Adrenal gland (tissue), 5 donors: Measurements from ENCODE around the gene GDAP1L1.

Experiments
- CTCF ChIP-seq, 6 experiments: fragments of 450-650 bp in 4 of 6; fragments of 200-600 bp in 2 of 6; sonication (generic) in 1 of 6; IDR thresholded peaks; 1 replicate in 5 of 6; 2 replicates in 1 of 6; pipeline versions ENCODE4 v1.5.1 to v1.8.0; 2016 to 2021; ENCODE audit warnings: antibody characterized with exemption in 6 of 6, mild to moderate bottlenecking in 2 of 6, moderate library complexity in 1 of 6
- POLR2A ChIP-seq, 2 donors: fragments of 450-650 bp; IDR thresholded peaks; one replicate each; pipeline ENCODE4 v1.6.1; 2017; ENCODE audit warnings: antibody characterized with exemption in 2 of 2, mild to moderate bottlenecking in 2 of 2, moderate library complexity in 1 of 2
- donor health status: DM: no; HTN: no; CAD: no.

- TF ChIP-seq CTCF (IDR thresholded peaks at IDR 0.05): peak in 3 of 6 experiments; percentile 14 to 31 (median 30)
- no peak for TF ChIP-seq POLR2A (IDR thresholded peaks at IDR 0.05)
Observed at GRCh38 chr20:44247586-44248409, 690 bp downstream of the GDAP1L1 start.
